Panc1 (cell line): ENCODE results near the gene SHOX. TPM values are rescaled to one million over a fixed set of nuclear protein-coding genes. Genes with fewer than 3 reads are reported as not detected.

Experiments
- ATAC-seq: fragments of 200-7000 bp; cut with Tn5 transposase; 2 replicates; pipeline ENCODE4 v1.9.1; 2020; ENCODE audit warnings: mild to moderate bottlenecking, moderate library complexity
- BruUV-seq: library from RNA; stranded (reverse); fragments of 400-500 nt; replicated peaks from 2 replicates; lab custom pipeline; 2021; lab: Mats Ljungman, UMichigan
- CTCF ChIA-PET: fragments of 300-600 bp; sonication (Branson Sonifier 250); formaldehyde crosslinking; loops from one replicate; lab custom pipeline; 2022; ENCODE audit warnings: antibody characterized with exemption; lab: Charles Lee
- POLR2A ChIA-PET: fragments of 300-600 bp; sonication (Branson Sonifier 250); formaldehyde crosslinking; loops from one replicate; lab custom pipeline; 2022; ENCODE audit warnings: antibody characterized with exemption; lab: Charles Lee
- DNase-seq: peaks from one replicate; pipeline ENCODE4 v3.0.0-alpha.2; 2010; ENCODE audit warnings: low read depth, low spot score
- H3K27ac ChIP-seq: 2 replicates; pipeline ENCODE4 v1.5.1; 2011; ENCODE audit warnings: mild to moderate bottlenecking, low read length, inconsistent platforms
- H3K27me3 ChIP-seq: fragments of 200-500 bp; sonication (Bioruptor generic); 2 replicates; pipeline ENCODE4 v1.6.0; 2014; ENCODE audit warnings: low read length, inconsistent platforms; ENCODE audit not compliant: control insufficient read depth, insufficient read depth
- H3K36me3 ChIP-seq: fragments of 200-500 bp; sonication (Bioruptor generic); 2 replicates; pipeline ENCODE4 v1.5.1; 2014; ENCODE audit warnings: inconsistent platforms, mild to moderate bottlenecking, low read length, moderate library complexity; ENCODE audit not compliant: control insufficient read depth, insufficient read depth
- H3K4me1 ChIP-seq: 2 replicates; pipeline ENCODE4 v1.5.1; 2011; ENCODE audit warnings: inconsistent platforms, mild to moderate bottlenecking, low read length, moderate library complexity; ENCODE audit not compliant: control insufficient read depth, insufficient read depth
- H3K4me3 ChIP-seq, 2 experiments: 2 replicates each; pipeline ENCODE4 v1.5.1; 2011 to 2012; ENCODE audit warnings: low read depth in 2 of 2, low read length in 2 of 2, mild to moderate bottlenecking in 2 of 2, inconsistent platforms in 1 of 2, moderate library complexity in 1 of 2
- H3K9me3 ChIP-seq: fragments of 200-500 bp; sonication (Bioruptor generic); 2 replicates; pipeline ENCODE4 v1.5.1; 2014; ENCODE audit warnings: low read depth, mild to moderate bottlenecking, inconsistent platforms, low read length, moderate library complexity; ENCODE audit not compliant: control insufficient read depth, insufficient read depth
- POLR2AphosphoS5 ChIP-seq: IDR thresholded peaks from 2 replicates; pipeline ENCODE4 v1.6.1; 2012; ENCODE audit warnings: mild to moderate bottlenecking, low read depth, low read length, moderate library complexity
- REST ChIP-seq, 2 experiments: IDR thresholded peaks; 2 replicates each; pipeline ENCODE4 v1.6.1; 2011 to 2012; ENCODE audit warnings: low read depth in 2 of 2, control low read depth in 1 of 2, low read length in 1 of 2, mild to moderate bottlenecking in 1 of 2, moderate library complexity in 1 of 2; ENCODE audit not compliant: insufficient read depth in 1 of 2
- SIN3A ChIP-seq: IDR thresholded peaks from 2 replicates; pipeline ENCODE4 v1.6.1; 2012; ENCODE audit warnings: low read depth, mild to moderate bottlenecking, low read length, moderate library complexity, borderline replicate concordance; ENCODE audit not compliant: insufficient read depth
- TCF7L2 ChIP-seq: IDR thresholded peaks from 2 replicates; pipeline ENCODE4 v1.6.1; 2011; ENCODE audit warnings: mild to moderate bottlenecking, low read depth, low read length, inconsistent platforms
- in situ Hi-C: cut with HindIII; loops from 2 replicates; pipeline ENCODE4 v1.10.0; 2016; ENCODE audit warnings: low sequenced_read_pairs, low pct_unique_long_range_greater_than_20kb
- intact Hi-C: fragments of 100-400 bp; cut with micrococcal nuclease; formaldehyde crosslinking; loops from one replicate; pipeline ENCODE4 v1.10.0; 2022; ENCODE audit not compliant: unreplicated experiment
- total RNA-seq: library from RNA; stranded (reverse); gene quantifications from one replicate; pipeline ENCODE4 v1.2.1, GENCODE V29; 2021; ENCODE audit not compliant: unreplicated experiment
- TF ChIP-seq, protein P1 (sequence below): fragments of 450-650 bp; IDR thresholded peaks from 2 replicates; pipeline ENCODE4 v1.5.1; 2017; ENCODE audit warnings: mild to moderate bottlenecking

Gene SHOX
- total RNA-seq, 1 experiment from 2014 or later = not detected

DNA sequence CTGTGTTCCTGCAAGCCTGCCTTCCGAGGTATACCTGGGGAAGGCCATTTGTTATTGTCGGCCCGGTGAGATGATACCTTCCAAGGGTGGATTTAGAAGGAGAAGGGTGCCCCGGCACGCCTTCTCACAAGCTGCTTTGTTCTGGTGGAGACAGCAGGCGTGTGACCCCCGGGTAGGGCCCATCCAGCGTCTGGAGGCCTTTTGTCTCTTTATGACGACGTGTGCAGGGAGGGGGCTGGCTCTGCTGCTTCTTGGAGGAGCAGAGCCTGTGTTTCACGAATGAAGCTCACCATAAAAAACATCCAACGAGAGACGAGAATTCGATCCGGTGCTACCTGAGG is 45.3 kb downstream of the SHOX start:
- H3K27me3 ChIP-seq = no peaks in the 10 kb centered on the region
- H3K27ac ChIP-seq = no peak overlapping the region
- ATAC-seq = no peak
- H3K36me3 ChIP-seq = no peaks in the 10 kb centered on the region
- CTCF ChIA-PET = no interaction called here
- H3K9me3 ChIP-seq = no peaks in the 10 kb centered on the region
- no peak for DNase-seq
- intact Hi-C loops = no loop called here
- H3K4me3 ChIP-seq = no peak overlapping the region
- POLR2A ChIA-PET = no interaction called here
- TF ChIP-seq REST (IDR thresholded peaks at IDR 0.05; ENCODE audit: insufficient read depth in 1 of 2, low read depth in 2 of 2, low read length in 1 of 2) (no peak), POLR2AphosphoS5 (no peak), TCF7L2 (no peak), SIN3A (no peak)
- TF ChIP-seq, protein P1, sequence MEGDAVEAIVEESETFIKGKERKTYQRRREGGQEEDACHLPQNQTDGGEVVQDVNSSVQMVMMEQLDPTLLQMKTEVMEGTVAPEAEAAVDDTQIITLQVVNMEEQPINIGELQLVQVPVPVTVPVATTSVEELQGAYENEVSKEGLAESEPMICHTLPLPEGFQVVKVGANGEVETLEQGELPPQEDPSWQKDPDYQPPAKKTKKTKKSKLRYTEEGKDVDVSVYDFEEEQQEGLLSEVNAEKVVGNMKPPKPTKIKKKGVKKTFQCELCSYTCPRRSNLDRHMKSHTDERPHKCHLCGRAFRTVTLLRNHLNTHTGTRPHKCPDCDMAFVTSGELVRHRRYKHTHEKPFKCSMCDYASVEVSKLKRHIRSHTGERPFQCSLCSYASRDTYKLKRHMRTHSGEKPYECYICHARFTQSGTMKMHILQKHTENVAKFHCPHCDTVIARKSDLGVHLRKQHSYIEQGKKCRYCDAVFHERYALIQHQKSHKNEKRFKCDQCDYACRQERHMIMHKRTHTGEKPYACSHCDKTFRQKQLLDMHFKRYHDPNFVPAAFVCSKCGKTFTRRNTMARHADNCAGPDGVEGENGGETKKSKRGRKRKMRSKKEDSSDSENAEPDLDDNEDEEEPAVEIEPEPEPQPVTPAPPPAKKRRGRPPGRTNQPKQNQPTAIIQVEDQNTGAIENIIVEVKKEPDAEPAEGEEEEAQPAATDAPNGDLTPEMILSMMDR = no peak
- in situ Hi-C loops = no loop called here
- no peaks in the 10 kb centered on the region for H3K4me1 ChIP-seq
- BruUV-seq = no TSS peak

DNA sequence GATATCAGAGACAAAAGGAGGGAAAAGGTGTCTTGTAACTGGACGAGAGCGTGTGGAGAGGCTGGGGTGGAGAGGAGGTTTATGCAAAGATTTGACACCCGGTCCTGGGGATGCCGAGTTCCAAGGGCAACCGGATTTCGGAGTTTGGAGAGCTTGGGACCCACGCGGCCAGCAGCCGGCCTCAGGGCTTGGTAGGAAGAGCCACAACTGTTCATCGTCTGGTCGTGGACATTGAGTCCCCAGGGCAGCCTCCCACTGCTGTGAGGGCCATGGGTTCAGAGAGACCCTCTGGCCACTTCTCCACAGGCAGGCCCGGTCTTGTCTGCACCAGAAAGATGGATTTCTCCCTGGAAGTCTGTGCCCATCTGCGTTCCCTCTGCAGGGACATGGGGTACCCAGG is 46.8 kb downstream of the SHOX start:
- ATAC-seq = no peak
- ChIA-PET POLR2A (no interaction called here), CTCF (no interaction called here)
- intact Hi-C loops = no loop called here
- Histone ChIP-seq H3K27ac (no peak overlapping the region), H3K9me3 (no peaks in the 10 kb centered on the region), H3K27me3 (no peaks in the 10 kb centered on the region), H3K36me3 (no peaks in the 10 kb centered on the region), H3K4me3 (no peak overlapping the region), H3K4me1 (no peaks in the 10 kb centered on the region)
- no TSS peak for BruUV-seq
- no peak for DNase-seq
- TF ChIP-seq SIN3A (no peak), POLR2AphosphoS5 (no peak), TCF7L2 (no peak), REST (IDR thresholded peaks at IDR 0.05; ENCODE audit: insufficient read depth in 1 of 2, low read depth in 2 of 2, low read length in 1 of 2) (no peak)
- TF ChIP-seq, protein P1 = no peak
- in situ Hi-C loops = no loop called here
